Measurements from ENCODE around the gene TRAPPC2.
A peak's percentile ranks its signal among the peaks of the same experiment; 100 is the strongest.
"Not testable (repeated sequence)": the region's sequence is repeated elsewhere in the genome, so short reads cannot be mapped to it uniquely, and the experiment has no call there.

Gene TRAPPC2

GRCh38 chrX:13699183-13699826 is 35.1 kb downstream of the TRAPPC2 start:
- DNase-seq (ENCODE audit: low read depth in 4 of 4, low spot score in 1 of 4): no peak

GRCh38 chrX:13698432-13698831 is 36.0 kb downstream of the TRAPPC2 start:
- no peak for DNase-seq (ENCODE audit: low read depth in 4 of 4, low spot score in 1 of 4)

GRCh38 chrX:13697976-13698375 is 36.4 kb downstream of the TRAPPC2 start:
- DNase-seq (ENCODE audit: low read depth in 4 of 4, low spot score in 1 of 4): no peak

GRCh38 chrX:13697455-13697854 is 37.0 kb downstream of the TRAPPC2 start:
- no peak for DNase-seq (ENCODE audit: low read depth in 4 of 4, low spot score in 1 of 4)

- DNase-seq (ENCODE audit: low read depth in 4 of 4, low spot score in 1 of 4): no peak
Measured at GRCh38 chrX:13695601-13696115, 38.8 kb downstream of the TRAPPC2 start.

- DNase-seq (ENCODE audit: low read depth in 4 of 4, low spot score in 1 of 4): no peak
Measured at GRCh38 chrX:13694983-13695382, 39.4 kb downstream of the TRAPPC2 start.

GRCh38 chrX:13694359-13694758 is 40.1 kb downstream of the TRAPPC2 start:
- DNase-seq (ENCODE audit: low read depth in 4 of 4, low spot score in 1 of 4): no peak

- no peak for DNase-seq (ENCODE audit: low read depth in 4 of 4, low spot score in 1 of 4)
Measured at GRCh38 chrX:13693341-13693961, 41.0 kb downstream of the TRAPPC2 start.

GRCh38 chrX:13692771-13693231 is 41.6 kb downstream of the TRAPPC2 start:
- DNase-seq (ENCODE audit: low read depth in 4 of 4, low spot score in 1 of 4): no peak

GRCh38 chrX:13691841-13692371 is 42.5 kb downstream of the TRAPPC2 start:
- no peak for DNase-seq (ENCODE audit: low read depth in 4 of 4, low spot score in 1 of 4)

GRCh38 chrX:13690836-13691235 is 43.6 kb downstream of the TRAPPC2 start:
- no peak for DNase-seq (ENCODE audit: low read depth in 4 of 4, low spot score in 1 of 4)

- no peak for DNase-seq (ENCODE audit: low read depth in 4 of 4, low spot score in 1 of 4)
Measured at GRCh38 chrX:13689741-13690211, 44.6 kb downstream of the TRAPPC2 start.

GRCh38 chrX:13688958-13689740 is 45.3 kb downstream of the TRAPPC2 start, which contains the start of gene RAB9A:
Gene RAB9A, plus strand, starts transcription at chrX:13689128. Its CDS starts 19,619 bp downstream, at chrX:13708747.
- DNase-seq (ENCODE audit: low read depth in 4 of 4, low spot score in 1 of 4): peak; percentile 54 to 81 (median 70)

- DNase-seq (ENCODE audit: low read depth in 4 of 4, low spot score in 1 of 4): no peak
Measured at GRCh38 chrX:13688384-13688957, 45.9 kb downstream of the TRAPPC2 start.

- DNase-seq (ENCODE audit: low read depth in 4 of 4, low spot score in 1 of 4): no peak
Measured at GRCh38 chrX:13687203-13687602, 47.2 kb downstream of the TRAPPC2 start.

- DNase-seq (ENCODE audit: low read depth in 4 of 4, low spot score in 1 of 4): no peak
Measured at GRCh38 chrX:13685126-13685763, 49.2 kb downstream of the TRAPPC2 start.

GRCh38 chrX:13684361-13684760 is 50.1 kb downstream of the TRAPPC2 start:
- no peak for DNase-seq (ENCODE audit: low read depth in 4 of 4, low spot score in 1 of 4)

- no peak for DNase-seq (ENCODE audit: low read depth in 4 of 4, low spot score in 1 of 4)
Measured at GRCh38 chrX:13681595-13681994, 52.8 kb downstream of the TRAPPC2 start.

- DNase-seq (ENCODE audit: low read depth in 4 of 4, low spot score in 1 of 4): not testable (repeated sequence)
Measured at GRCh38 chrX:13679700-13680099, 54.7 kb downstream of the TRAPPC2 start.

GRCh38 chrX:13676885-13677284 is 57.5 kb downstream of the TRAPPC2 start:
- DNase-seq (ENCODE audit: low read depth in 4 of 4, low spot score in 1 of 4): no peak

Measured in stimulated activated CD4-positive, alpha-beta T cell treated with anti-CD3 and anti-CD28 coated beads, Interleukin-1b, Interleukin-23, amount 100 ng/mL, for 24 hours (primary cell).